Measurements from ENCODE around the gene GALNT18.

GALNT18 gene

DNA sequence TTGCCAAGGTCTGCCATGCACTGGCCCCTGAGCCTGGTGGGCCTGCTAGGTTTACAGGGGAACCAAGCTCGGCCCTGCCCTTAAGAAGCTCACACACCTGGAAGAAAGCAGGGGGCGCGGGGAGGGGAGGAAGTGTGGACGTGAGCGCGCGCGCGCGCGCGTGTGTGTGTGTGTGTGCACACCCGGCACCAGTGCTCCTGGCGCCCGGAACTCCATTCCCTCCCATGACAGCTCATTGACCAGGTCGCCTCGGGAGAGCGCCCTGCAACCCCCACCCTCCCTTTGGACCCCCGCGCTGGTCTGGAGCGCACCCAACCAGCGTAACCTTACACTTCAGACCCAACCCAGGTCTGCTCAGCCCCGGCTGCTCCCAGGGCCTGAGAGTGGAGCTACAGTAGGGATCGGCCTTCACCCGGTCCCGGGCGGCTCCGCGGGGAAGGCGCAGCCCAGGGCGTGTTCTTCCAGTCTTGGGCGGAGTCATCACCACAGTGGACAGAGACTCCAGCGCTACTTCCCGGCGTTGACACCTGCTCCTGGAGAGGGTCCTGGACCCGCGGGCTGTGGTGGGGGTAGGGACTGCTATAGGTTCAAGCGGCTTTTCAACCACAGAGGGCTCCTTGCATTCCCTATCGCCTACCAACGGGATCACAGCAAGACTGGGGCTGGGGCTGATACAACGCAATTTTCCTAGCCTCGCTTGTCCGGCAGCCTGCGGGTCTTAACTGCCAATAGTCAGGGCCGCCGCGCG is 1.5 kb downstream of the GALNT18 start:
- Histone ChIP-seq H3K27me3 (ENCODE audit: low read length) (no peaks in the 10 kb centered on the region), H4K20me1 (ENCODE audit: low read depth, low read length) (no peaks in the 10 kb centered on the region), H3K36me3 (ENCODE audit: low read length) (no peaks in the 10 kb centered on the region), H3K4me2 (ENCODE audit: low read depth, low read length, poor library complexity, severe bottlenecking) (no peak overlapping the region), H3K9me2 (replicated peaks; ENCODE audit: insufficient read depth, low read length) (no peaks in the 10 kb centered on the region), H3K9ac (ENCODE audit: low read length) (no peak overlapping the region), H3K9me3 (ENCODE audit: insufficient read depth, low read length) (no peaks in the 10 kb centered on the region), H3K27ac (ENCODE audit: low read depth, low read length) (no peak overlapping the region), H2AFZ (ENCODE audit: low read depth, low read length, severe bottlenecking) (no peak overlapping the region), H3K79me2 (ENCODE audit: insufficient read depth, low read length) (no peaks in the 10 kb centered on the region), H3F3A (ENCODE audit: insufficient read depth) (no peaks in the 10 kb centered on the region), H3K4me3 (ENCODE audit: insufficient read depth, low read length, poor library complexity, severe bottlenecking) (no peak overlapping the region)
- TF ChIP-seq EZH2phosphoT487 (conservative IDR thresholded peaks at IDR 0.05; ENCODE audit: low read length) = no peak
- TF ChIP-seq, protein P1, sequence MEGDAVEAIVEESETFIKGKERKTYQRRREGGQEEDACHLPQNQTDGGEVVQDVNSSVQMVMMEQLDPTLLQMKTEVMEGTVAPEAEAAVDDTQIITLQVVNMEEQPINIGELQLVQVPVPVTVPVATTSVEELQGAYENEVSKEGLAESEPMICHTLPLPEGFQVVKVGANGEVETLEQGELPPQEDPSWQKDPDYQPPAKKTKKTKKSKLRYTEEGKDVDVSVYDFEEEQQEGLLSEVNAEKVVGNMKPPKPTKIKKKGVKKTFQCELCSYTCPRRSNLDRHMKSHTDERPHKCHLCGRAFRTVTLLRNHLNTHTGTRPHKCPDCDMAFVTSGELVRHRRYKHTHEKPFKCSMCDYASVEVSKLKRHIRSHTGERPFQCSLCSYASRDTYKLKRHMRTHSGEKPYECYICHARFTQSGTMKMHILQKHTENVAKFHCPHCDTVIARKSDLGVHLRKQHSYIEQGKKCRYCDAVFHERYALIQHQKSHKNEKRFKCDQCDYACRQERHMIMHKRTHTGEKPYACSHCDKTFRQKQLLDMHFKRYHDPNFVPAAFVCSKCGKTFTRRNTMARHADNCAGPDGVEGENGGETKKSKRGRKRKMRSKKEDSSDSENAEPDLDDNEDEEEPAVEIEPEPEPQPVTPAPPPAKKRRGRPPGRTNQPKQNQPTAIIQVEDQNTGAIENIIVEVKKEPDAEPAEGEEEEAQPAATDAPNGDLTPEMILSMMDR (IDR thresholded peaks at IDR 0.05; ENCODE audit: insufficient read depth, low read length, poor library complexity, severe bottlenecking) = no peak

DNA sequence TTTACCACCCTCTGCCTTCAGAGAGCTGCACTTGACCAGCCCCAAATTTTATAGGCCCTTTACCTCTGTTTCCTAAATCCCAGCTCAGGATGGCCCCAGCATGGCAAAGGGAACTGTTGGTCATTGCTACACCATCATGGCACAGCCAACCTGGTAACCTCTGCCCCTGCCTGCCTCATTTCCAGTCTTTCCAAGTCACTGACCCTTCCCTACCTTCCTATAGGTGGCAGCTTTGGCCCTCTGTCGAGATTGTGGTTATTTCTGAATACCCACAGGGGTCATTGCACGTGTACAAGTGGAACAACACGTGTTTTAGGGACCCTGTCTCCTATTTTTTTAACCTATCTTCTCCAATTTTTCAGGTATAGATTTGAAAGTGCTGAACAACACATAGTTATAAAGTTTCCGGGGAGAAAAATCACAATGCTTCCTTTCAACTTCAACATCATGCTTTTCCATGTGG is 2.8 kb downstream of the GALNT18 start:
- Histone ChIP-seq H3K9ac (ENCODE audit: low read length) (no peak overlapping the region), H3K36me3 (ENCODE audit: low read length) (no peaks in the 10 kb centered on the region), H3K79me2 (ENCODE audit: insufficient read depth, low read length) (no peaks in the 10 kb centered on the region), H4K20me1 (ENCODE audit: low read depth, low read length) (no peaks in the 10 kb centered on the region), H2AFZ (ENCODE audit: low read depth, low read length, severe bottlenecking) (no peak overlapping the region), H3K4me3 (ENCODE audit: insufficient read depth, low read length, poor library complexity, severe bottlenecking) (no peak overlapping the region), H3K27me3 (ENCODE audit: low read length) (no peaks in the 10 kb centered on the region), H3F3A (ENCODE audit: insufficient read depth) (no peaks in the 10 kb centered on the region), H3K27ac (ENCODE audit: low read depth, low read length) (no peak overlapping the region), H3K9me2 (replicated peaks; ENCODE audit: insufficient read depth, low read length) (no peaks in the 10 kb centered on the region), H3K4me2 (ENCODE audit: low read depth, low read length, poor library complexity, severe bottlenecking) (no peak overlapping the region), H3K9me3 (ENCODE audit: insufficient read depth, low read length) (no peaks in the 10 kb centered on the region)
- no peak for TF ChIP-seq EZH2phosphoT487 (conservative IDR thresholded peaks at IDR 0.05; ENCODE audit: low read length)
- TF ChIP-seq, protein P1 (IDR thresholded peaks at IDR 0.05; ENCODE audit: insufficient read depth, low read length, poor library complexity, severe bottlenecking) = no peak

DNA sequence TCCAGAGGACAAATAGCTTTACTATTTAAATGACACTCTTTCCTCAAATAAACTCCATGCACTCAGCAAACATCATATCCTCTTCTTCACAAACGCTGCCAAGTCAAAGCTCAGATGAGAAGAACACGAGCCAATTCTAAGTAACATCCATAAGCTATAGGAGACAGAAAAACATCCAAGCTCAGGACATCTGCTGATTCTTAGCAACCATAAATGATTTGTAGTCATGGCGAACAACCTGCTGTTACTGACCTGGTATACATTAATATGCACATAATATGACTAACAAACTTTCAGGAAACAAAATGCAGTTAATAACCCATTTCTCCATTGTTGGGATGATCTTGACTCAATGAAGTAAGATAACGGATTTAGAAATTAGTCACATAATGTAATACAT is 6.7 kb downstream of the GALNT18 start:
- H3K9me2 ChIP-seq (replicated peaks; ENCODE audit: insufficient read depth, low read length) = no peaks in the 10 kb centered on the region
- H4K20me1 ChIP-seq (ENCODE audit: low read depth, low read length) = no peaks in the 10 kb centered on the region
- H3K4me3 ChIP-seq (ENCODE audit: insufficient read depth, low read length, poor library complexity, severe bottlenecking) = no peak overlapping the region
- no peaks in the 10 kb centered on the region for H3K9me3 ChIP-seq (ENCODE audit: insufficient read depth, low read length)
- no peak overlapping the region for H3K27ac ChIP-seq (ENCODE audit: low read depth, low read length)
- H3K27me3 ChIP-seq (ENCODE audit: low read length) = no peaks in the 10 kb centered on the region
- no peaks in the 10 kb centered on the region for H3K36me3 ChIP-seq (ENCODE audit: low read length)
- no peaks in the 10 kb centered on the region for H3K79me2 ChIP-seq (ENCODE audit: insufficient read depth, low read length)
- no peak for TF ChIP-seq EZH2phosphoT487 (conservative IDR thresholded peaks at IDR 0.05; ENCODE audit: low read length)
- TF ChIP-seq, protein P1 (IDR thresholded peaks at IDR 0.05; ENCODE audit: insufficient read depth, low read length, poor library complexity, severe bottlenecking) = no peak
- H3F3A ChIP-seq (ENCODE audit: insufficient read depth) = no peaks in the 10 kb centered on the region
- H2AFZ ChIP-seq (ENCODE audit: low read depth, low read length, severe bottlenecking) = no peak overlapping the region
- H3K9ac ChIP-seq (ENCODE audit: low read length) = no peak overlapping the region
- no peak overlapping the region for H3K4me2 ChIP-seq (ENCODE audit: low read depth, low read length, poor library complexity, severe bottlenecking)

Data from SU-DHL-6 (cell line).